Brain pericyte (primary cell): Measurements from ENCODE around the gene ZBTB8B.
"Not testable (repeated sequence)": the region's sequence is repeated elsewhere in the genome, so short reads cannot be mapped to it uniquely, and the experiment has no call there.

ENCODE experiments used
- DNase-seq: peaks from one replicate; pipeline ENCODE4 v3.0.0-alpha.2; 2012; ENCODE audit warnings: low read depth, low spot score

The ZBTB8B gene

DNA sequence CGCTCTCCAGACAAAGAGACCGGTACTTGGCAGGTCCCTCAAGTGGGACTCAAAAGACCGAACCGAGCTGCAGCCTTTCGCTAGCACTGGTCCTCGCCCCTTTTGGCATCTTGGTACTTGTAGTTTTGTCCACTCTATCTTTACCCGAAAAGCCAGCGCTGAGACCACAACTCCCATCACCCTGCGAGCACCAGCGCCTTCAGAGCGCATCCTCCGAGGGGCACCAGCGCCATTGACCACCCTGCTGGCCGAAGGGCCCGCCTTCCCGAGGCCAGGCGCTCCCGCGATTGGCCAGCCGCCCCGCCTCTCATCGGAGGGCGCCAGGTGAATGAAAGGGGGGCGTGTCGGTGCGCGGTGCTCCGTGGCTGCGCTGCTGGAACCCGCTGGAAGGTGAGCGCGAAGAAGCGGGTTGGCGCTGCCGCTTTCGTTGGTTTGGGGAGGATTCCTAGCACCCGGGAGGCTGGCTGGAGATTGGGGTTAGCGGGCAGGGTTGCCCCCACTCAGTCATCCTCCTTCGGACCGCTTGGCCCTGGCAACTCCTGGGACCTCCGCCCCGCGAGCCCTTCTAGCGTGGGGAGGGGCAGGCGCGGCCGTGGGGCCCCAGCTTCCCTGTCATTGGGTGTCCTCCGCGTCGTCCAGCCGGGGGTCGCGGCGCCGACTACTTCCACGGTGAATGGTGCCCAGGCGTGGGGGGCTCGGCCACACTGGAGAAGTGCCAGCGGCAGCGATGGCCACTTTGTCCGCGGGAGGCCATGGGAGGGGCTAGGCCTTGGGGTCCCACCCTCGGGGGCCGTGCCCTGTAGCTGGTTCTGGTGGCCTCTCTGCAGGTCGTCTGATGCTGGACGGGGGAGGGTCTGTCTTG is at the start of gene ZBTB8B:
ZBTB8B (plus strand) TSS at position 357 of the 862 bp plus-strand sequence. CDS start 5,553 bp downstream, outside the sequence.
- peak; percentile 71 for DNase-seq

DNA sequence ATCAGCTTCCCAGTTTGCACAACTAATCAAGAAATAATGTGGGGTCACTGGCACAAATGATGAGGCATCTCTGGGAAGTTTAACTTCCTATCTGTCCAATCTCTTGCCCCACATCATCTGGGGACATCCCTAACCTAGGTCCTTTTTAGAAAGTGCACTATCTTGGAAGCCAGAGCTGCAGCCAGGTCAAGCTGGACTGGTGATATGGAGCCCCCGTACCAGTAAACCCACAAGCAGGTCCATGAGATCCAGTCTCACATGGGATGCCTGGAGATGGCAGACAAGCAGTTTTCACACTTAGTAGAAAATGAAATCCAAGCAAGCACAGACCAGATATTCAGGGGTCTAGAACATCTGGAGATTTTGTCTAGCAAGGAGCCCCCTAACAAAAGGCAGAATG is 43.1 kb upstream of the ZBTB8B start:
- DNase-seq, result no peak

- no peak for DNase-seq
Measured at GRCh38 chr1:32426489-32427255, 38.2 kb upstream of the ZBTB8B start.

DNA sequence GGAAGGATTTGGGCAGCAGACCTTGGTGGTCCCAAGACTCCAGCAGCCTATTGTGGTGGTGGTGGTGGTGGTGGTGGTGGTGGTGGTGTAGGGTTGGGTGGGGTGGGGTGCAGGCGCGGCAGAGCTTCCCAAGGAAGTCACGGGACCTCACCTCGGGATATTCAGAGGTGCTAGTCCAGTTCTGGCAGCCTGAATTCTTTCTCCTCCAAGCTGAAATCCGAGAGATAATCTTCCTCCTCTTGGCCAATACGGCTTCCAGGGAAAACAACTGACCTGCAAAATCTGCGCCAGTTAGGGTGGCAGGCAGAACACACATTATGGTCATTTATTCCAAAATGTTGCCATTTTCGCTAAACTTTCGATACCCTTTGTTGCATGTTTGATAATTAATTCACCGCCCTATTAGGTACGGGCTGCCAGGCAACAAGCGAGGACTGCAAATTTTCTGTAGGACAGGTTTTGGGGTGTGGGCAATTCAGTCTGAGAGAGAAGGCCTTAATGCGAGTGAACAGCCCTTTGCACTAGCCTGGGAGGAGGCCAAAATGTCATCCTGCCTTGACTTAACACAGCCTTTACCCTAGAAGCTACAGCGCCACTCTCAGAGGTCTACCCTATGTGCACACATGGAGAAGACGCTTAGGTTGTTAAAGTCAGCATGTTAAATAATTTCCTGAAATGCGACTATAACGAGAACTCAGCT is 37.5 kb upstream of the ZBTB8B start:
- DNase-seq, result no peak

DNA sequence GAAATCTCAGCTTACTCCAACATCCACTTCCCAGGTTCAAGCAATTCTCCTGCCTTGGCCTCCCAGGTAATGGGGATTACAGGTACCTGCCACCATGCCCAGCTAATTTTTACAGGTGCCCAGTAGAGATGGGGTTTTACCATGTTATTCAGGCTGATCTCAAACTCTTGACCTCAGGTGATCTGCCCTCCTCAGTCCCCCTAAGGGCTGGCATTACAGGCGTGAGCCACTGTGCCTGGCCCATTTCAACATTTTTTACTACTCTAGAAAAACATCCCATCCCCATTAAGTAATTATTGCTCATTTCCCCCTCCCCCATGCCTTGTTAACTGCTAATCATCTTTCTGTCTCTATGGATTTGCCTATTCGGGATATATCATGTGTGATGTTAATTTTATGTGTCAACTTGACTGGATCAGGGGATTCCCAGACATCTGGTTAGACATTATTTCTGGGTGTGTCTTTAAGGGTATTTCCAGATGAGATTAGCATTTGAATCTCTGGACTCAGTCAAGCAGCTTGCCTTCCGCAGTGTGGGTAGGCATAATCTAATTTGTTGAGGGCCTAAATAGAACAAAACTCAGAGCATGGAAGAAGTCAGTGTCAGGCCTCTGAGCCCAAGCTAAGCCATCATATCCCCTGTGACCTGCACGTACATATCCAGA is 33.0 kb upstream of the ZBTB8B start:
- no peak for DNase-seq

DNA sequence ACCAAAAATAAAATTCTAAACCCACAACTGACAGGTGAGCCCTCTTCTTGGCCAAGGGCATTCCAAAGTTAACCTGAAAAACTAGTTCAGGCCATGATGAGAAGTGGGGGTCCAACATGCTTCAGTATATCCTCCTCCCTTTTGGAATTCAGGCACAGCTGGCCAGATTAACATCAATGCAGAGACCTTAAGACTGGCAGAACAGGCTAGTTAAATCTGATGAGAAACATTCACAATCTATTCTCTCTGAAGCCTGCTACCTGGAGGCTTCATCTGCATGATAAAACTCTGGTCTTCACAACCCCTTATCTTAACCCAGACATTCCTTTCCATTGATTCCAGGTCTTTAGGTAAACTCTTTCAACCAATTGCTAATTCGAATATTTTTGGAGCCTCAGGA is 26.7 kb upstream of the ZBTB8B start:
- no peak for DNase-seq

GRCh38 chr1:32438777-32439176 is 26.1 kb upstream of the ZBTB8B start:
- not testable (repeated sequence) for DNase-seq

GRCh38 chr1:32441467-32441866 is 23.4 kb upstream of the ZBTB8B start:
- not testable (repeated sequence) for DNase-seq

DNA sequence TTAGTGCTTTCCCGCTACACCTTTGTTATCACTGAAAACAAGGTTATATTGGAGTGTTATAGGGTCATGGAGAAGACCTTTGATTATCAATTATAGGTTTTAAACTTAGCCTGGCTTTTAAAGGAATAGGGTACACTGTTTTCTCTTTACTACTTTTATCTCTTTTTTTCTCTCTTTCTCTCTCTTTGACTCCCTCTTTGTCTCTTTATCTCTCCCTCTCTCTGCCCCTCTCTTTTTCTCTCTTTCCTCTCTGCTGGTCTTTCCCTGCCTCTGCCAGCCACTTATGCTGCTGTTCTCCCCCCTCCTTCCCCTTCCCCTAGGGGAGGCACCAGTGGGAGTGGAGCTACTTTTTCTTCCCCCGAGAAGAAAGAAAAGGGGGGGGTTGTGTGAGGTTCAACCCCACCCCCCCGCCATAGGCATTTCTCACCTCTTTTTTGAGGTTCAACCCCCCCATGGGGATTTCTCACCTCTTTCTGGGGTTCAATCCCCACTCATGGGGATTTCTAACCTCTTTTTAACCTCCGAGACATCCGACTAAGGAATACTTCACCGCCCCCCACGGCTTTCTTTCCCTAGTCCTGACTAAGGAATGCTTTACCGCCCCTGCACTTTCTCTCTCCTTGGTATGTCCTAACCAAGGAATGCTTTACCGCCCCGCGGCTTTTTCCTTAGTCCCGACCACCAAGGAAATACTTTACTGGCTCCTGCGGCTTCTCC is 17.2 kb upstream of the ZBTB8B start:
- DNase-seq, result no peak

DNA sequence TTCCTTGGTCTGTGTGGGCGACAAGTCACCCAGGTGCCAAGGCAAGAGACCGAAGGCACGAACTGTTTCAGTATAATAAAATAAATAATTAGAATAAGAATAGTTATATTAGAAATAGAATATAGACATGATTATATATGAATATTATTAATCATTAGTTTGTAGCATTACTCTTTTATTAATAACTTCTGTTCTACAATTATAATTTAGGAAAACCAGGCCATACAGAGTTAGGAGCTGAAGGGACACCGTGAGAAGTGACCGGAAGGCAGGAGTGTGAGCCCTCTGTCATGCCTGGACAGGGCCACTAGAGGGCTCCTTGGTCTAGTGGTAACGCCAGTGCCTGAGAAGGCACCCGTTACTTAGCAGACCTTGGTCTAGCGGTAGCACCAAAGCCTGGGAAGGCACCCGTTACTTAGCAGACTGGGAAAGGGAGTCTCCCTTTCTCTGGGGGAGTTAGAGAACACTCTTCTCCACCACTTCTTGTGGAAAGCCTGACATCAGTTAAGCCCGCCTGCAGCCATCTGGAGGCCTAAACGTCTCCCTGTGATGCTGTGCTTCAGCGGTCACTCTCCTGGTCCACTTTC is 16.6 kb upstream of the ZBTB8B start:
- peak; percentile 22 for DNase-seq

- DNase-seq, result no peak
Measured at GRCh38 chr1:32448773-32449456, 16.0 kb upstream of the ZBTB8B start.

- not testable (repeated sequence) for DNase-seq
Measured at GRCh38 chr1:32449457-32449831, 15.4 kb upstream of the ZBTB8B start.

GRCh38 chr1:32454726-32455125 is 10.1 kb upstream of the ZBTB8B start:
- DNase-seq, result no peak

DNA sequence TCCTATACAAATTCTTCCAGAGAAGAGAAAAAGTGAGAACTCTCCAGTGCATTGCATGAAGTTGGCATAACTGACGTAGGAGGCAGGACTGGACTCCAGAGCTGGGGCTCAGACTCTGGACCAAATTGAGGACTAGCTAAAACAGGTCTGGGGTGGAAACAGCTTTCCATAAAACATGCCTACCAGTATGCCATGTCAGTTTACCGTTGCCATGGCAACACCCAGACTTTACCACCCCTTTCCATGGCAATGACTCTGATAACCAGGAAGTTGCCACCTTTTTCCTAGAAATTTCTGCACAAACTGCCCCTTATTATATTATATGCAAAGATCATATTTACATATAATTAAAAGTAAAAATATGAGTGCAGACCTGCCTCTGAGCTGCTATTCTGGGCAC is 8.9 kb upstream of the ZBTB8B start:
- no peak for DNase-seq

- not testable (repeated sequence) for DNase-seq
Measured at GRCh38 chr1:32458798-32459197, 6.1 kb upstream of the ZBTB8B start.

DNA sequence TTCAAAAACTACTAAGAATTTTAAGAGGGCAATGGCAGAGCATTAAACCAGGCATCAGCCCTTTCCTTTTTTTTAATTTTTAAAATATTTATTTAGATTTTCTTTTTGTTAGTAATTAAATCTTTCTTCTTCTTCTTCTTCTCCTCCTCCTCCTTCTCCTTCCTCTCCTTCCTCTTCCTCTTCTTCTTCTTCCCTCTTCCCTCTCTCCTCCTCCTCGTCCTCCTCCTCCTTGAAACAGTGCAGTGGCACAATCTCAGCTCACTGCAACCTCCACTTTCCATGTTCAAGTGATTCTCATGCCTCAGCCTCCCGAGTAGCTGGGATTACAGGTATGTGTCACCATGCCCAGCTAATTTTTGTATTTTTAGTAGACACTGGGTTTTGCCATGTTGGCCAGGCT is 1.9 kb upstream of the ZBTB8B start:
- not testable (repeated sequence) for DNase-seq

DNA sequence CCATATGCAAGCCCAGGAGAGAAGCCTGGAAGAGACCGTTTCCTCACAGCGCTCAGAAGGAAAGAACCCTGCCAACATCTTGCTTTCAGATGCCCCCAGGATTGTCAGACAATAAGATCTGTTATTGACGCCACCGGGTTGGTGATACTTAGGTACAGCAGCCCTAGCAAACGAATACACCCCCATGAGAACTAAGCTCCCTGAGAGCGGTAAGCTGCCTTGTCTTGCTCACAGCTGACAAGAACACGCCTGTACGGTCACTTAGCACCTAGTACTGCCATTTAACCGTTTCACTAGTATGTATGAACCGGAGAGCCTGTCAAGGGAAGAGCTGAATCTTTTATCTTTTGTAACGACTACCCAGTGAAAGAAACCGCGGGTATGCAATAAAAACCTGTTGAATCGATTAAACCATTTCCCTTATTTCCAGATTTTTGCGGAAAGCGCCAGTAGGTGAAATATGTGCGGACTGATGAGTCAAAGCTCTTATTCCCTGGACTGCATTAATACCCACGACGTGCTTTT is 619 bp upstream of the ZBTB8B start:
- no peak for DNase-seq

GRCh38 chr1:32465578-32465933 is 684 bp downstream of the ZBTB8B start:
- no peak for DNase-seq

GRCh38 chr1:32466761-32467160 is 1.9 kb downstream of the ZBTB8B start:
- no peak for DNase-seq

GRCh38 chr1:32468791-32469190 is 3.9 kb downstream of the ZBTB8B start:
- DNase-seq, result no peak
